NCI-H1694 (cell line): ENCODE data around the gene FOXS1.
A peak's percentile ranks its signal among the peaks of the same experiment; 100 is the strongest.

Experiments used
- DNase-seq: peaks from one replicate; lab custom pipeline; 2025; lab: John Stamatoyannopoulos, UW

FOXS1 gene

GRCh38 chr20:31845300-31845863 is at the start of gene FOXS1:
Gene FOXS1, minus strand, starts transcription at chr20:31845604. Its CDS starts 62 bp downstream, at chr20:31845542.
- DNase-seq = no peak

- no peak for DNase-seq
These were observed 45.2 kb upstream of the FOXS1 start for GRCh38 chr20:31890646-31891045.

GRCh38 chr20:31883829-31884228 is 38.4 kb upstream of the FOXS1 start:
- no peak for DNase-seq

GRCh38 chr20:31881945-31882344 is 36.5 kb upstream of the FOXS1 start:
- DNase-seq = no peak

- peak; percentile 65 for DNase-seq
These were observed 34.0 kb upstream of the FOXS1 start for GRCh38 chr20:31879143-31879987.

DNA sequence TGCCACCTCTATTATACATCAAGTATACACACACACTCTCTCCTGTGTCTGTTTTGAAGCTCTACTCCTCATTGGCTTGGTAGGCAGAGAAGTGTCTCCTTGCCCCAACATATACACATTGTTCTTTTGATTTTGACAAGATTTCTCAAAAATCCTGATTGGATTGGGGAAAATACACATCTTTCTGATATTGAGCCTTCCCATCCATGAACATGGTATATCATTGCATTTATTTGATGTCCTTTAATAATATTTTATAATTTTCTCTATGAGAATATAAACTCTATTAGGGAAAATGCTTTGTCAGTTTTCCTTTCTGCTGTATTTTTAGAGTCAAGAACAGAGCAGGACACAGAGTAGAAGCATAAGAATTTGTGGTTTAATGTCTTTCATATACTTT is 32.3 kb upstream of the FOXS1 start:
- DNase-seq = no peak

DNA sequence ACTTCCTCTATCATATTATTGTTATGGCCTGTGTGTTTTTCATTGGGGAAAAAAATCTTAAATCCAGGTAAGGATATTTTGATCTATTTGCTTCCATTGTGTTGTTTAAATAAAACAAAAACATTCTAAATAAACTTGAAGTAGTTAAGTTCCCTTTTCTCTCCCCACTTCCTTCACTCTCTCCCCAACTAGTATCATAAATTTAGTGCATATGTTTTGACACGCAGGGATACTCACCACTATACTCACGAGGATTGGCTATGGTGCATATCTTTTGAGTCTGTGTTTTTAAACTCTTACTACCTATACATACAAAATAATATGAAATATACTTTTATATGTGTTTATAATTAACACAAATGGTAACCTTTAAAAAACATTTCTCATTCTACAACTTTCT is 30.3 kb upstream of the FOXS1 start:
- no peak for DNase-seq

- no peak for DNase-seq
These were observed 27.0 kb upstream of the FOXS1 start for GRCh38 chr20:31872406-31872805.

DNA sequence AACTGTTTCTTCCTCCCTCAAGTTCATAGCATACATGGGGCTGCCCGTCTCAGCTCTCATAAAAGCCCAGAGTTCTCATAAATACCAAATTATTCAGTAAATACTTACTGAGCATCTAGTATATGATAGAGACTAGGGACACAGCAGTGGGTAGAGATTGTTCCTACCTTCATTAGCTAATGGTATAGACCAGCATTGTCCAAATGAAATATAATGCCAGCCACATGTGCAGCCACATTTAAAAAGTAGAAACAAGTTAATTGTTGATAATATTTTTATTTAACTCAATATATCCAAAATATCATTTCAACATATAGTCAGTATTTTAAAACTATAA is 26.2 kb upstream of the FOXS1 start:
- no peak for DNase-seq

DNA sequence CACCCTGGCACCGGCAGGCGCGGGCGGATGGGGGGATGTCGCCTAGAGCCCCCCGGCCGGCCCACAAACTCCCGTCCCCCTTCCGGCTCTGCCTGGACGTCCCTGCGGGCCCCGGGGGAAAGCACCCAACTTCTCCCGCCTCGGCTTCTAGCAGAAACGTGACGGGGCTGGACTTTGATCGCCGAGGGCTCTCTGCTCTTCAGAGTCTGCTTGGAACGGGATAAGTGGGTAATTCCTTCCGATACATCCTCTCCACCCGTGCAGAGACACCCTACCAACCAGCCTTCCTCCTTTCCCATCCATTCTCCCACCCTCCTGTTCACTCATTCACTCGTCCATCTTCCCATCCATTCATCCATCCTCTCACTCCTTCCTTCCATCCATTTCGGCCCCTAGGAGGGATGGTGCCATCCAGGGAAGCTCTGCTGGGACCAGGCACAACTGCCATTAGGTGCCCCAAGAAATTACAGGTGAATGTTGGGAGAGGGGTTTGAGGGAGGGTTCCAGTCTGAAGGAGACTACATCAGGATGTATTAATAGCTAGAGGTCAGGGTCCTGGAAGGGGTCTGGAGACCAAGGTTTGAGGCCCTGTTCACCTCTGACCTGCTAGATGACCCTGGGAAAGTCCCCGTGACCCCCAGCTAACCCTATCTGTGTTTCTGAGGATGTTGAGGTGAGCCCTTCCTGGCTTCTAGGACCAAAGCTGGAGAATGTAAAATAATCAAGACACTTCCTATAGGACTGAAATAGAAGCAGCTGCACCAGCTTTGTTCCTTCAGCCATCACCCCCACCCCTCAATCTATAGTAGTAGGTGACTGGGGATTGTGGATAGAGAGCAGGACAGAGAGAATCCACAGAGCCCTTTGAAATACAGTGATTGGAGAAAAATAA is 25.6 kb upstream of the FOXS1 start:
- DNase-seq = no peak

GRCh38 chr20:31869942-31870725 is 24.7 kb upstream of the FOXS1 start, which contains the start of the genes DUSP15 and TTLL9:
Gene DUSP15, minus strand, starts transcription at chr20:31870527. Its CDS starts 190 bp downstream, at chr20:31870337.
Gene TTLL9, plus strand, starts transcription at chr20:31870634. Its CDS starts 493 bp downstream, at chr20:31871127.
- no peak for DNase-seq

- DNase-seq = no peak
These were observed 24.2 kb upstream of the FOXS1 start for GRCh38 chr20:31869673-31869941.

GRCh38 chr20:31868853-31869672 is 23.7 kb upstream of the FOXS1 start:
- no peak for DNase-seq

DNA sequence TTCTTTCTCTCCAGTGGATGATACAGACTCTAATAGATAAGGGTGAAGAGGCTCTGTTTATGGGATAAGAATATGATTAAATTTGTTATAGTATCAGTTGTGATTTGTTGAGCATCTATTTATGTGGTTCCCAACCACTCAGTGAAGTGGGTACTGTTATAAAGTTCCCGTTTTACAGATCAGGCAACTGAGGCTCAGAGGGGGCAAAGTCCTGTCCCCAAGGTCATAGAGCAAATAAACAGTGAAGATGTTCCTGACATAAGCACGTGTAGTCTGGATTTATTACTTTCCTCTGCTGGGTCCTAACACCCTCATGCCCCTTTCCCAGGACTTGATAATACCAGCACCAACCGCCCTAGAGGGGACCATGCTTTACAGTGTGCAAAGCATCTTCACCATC is 20.8 kb upstream of the FOXS1 start:
- DNase-seq = no peak

DNA sequence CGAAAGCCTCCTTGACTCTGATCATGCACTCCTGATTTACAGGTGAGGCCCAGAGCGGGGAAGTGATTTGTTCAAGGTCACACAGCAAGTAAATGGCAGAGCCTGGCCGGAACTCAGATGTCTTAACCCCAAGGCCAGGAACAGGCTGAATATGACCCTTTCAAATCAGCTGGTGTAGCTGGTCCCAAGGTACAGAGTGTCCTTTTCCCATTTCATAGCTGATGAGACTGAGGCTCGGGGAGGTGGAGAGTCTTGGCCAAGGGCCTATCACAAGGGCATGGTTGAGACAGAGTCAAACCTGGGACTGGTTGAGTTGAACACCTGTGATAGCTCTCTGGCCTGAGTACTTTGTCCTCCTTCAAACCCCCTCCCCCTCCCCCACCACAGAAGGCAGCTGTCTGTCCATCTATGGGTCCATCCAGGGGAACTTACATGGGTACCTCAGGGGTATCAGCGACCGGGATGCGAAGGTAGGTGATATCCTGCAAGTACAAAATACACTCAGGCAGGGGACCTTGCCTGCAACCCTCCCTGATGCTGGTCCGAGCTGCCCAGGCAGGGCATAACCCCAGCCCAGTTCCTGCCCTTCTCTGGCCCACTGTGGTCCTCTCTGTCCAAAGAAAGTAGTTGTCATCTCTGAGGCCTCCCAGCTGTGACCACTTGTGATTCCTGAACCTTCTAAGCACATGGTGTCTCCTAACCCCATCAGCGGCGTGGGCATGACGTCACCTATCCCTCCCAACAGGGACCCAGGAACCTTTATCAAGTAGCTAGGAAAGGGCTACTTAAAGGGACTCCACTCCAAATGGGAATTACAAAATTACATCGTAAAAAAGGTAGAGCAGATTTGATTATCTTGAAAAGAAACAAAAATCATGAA is 19.4 kb upstream of the FOXS1 start:
- no peak for DNase-seq

GRCh38 chr20:31863296-31864085 is 18.1 kb upstream of the FOXS1 start:
- DNase-seq = no peak

DNA sequence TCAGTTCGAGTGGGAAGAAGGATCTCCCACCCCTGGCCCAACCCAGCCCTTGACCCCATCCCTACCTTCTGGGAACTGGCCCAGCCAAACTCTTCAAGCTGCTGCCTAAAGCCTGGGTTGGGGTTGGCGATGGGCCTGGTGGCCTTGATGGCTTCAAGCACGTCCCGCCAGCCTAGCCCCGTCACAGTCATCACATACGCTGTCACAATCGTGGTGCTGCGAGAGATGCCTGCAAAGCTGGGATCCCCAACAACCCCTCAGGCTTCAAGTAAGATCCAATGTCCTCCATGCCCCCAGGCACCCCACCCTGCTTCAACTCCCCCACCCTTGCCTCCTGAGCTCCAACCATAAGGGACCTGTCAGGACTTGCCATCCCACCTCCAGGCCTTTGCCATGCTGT is 17.1 kb upstream of the FOXS1 start:
- no peak for DNase-seq

DNA sequence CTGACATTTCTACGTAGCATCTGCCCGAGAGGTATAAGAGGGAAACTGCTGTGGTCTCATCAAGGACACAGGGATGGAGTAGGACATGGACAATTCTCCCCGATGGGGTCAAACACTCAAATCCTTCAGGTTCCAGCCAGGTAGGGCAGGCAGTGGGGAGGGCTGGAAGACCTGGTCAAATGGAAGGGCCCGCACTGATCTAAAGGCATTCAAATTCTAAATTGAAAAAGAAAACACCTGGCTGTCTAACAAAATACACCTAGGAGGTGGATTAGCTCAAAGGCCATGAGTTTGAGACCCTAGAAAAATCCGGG is 16.7 kb upstream of the FOXS1 start:
- DNase-seq = no peak

- DNase-seq = peak; percentile 55
These were observed 16.2 kb upstream of the FOXS1 start for GRCh38 chr20:31861385-31862156.
